Gastroesophageal sphincter (tissue), 3 donors: ENCODE data around the gene ECHDC3.

ENCODE experiments used
- CTCF ChIP-seq, 4 experiments: fragments of 200-600 bp in 2 of 4; fragments of 450-650 bp in 2 of 4; sonication (generic) in 1 of 4; IDR thresholded peaks; one replicate each; pipeline ENCODE4 v1.5.1; 2017 to 2019; ENCODE audit warnings: antibody characterized with exemption in 4 of 4, mild to moderate bottlenecking in 2 of 4, moderate library complexity in 2 of 4
- EP300 ChIP-seq: sonication (generic); formaldehyde crosslinking; IDR thresholded peaks from one replicate; pipeline ENCODE4 v1.6.1; 2017; ENCODE audit warnings: antibody characterized with exemption, mild to moderate bottlenecking

- TF ChIP-seq EP300 (no peak), CTCF (IDR thresholded peaks at IDR 0.05) (no peak)
These were observed 52.4 kb downstream of the ECHDC3 start for GRCh38 chr10:11794566-11794965.
